Neural cell (in vitro differentiated cells): Measurements from ENCODE around the gene RNF41.

Source experiments
- EZH2 ChIP-seq: fragments of 200-600, 300-800 bp; shearing (Covaris generic), sonication (generic); IDR thresholded peaks from 2 replicates; pipeline ENCODE4 v1.6.1; 2014; ENCODE audit warnings: antibody characterized with exemption, low read length, borderline replicate concordance, mild to moderate bottlenecking; ENCODE audit not compliant: insufficient read depth, poor library complexity, severe bottlenecking
- POLR2AphosphoS5 ChIP-seq: IDR thresholded peaks from 2 replicates; pipeline ENCODE4 v1.6.1; 2012
- RAD21 ChIP-seq: fragments of 450-650 bp; conservative IDR thresholded peaks from 2 replicates; pipeline ENCODE4 v1.6.1; 2014; ENCODE audit warnings: antibody characterized with exemption, mild to moderate bottlenecking, moderate library complexity
- REST ChIP-seq: IDR thresholded peaks from 2 replicates; pipeline ENCODE4 v1.6.1; 2012; ENCODE audit warnings: borderline replicate concordance

- TF ChIP-seq REST (no peak), POLR2AphosphoS5 (no peak), EZH2 (no peak), RAD21 (no peak)
Measured at GRCh38 chr12:56202366-56202765, 19.4 kb downstream of the RNF41 start.
